Neural cell (in vitro differentiated cells): ENCODE results near the gene CSRNP2.

Experiments
- MXI1 ChIP-seq: fragments of 450-650 bp; conservative IDR thresholded peaks from 2 replicates; pipeline ENCODE4 v1.6.1; 2014; ENCODE audit warnings: antibody characterized with exemption, mild to moderate bottlenecking; ENCODE audit not compliant: poor library complexity, severe bottlenecking
- POLR2AphosphoS5 ChIP-seq: IDR thresholded peaks from 2 replicates; pipeline ENCODE4 v1.6.1; 2012
- RAD21 ChIP-seq: fragments of 450-650 bp; conservative IDR thresholded peaks from 2 replicates; pipeline ENCODE4 v1.6.1; 2014; ENCODE audit warnings: antibody characterized with exemption, mild to moderate bottlenecking, moderate library complexity
- TF ChIP-seq, protein P1 (sequence below): fragments of 450-650 bp; IDR thresholded peaks from 2 replicates; pipeline ENCODE4 v1.5.1; 2014; ENCODE audit warnings: antibody characterized with exemption, mild to moderate bottlenecking, moderate library complexity; ENCODE audit not compliant: poor library complexity, severe bottlenecking
- TF ChIP-seq, protein P2 (sequence below): IDR thresholded peaks from 2 replicates; pipeline ENCODE4 v1.6.1; 2012; ENCODE audit warnings: borderline replicate concordance

DNA sequence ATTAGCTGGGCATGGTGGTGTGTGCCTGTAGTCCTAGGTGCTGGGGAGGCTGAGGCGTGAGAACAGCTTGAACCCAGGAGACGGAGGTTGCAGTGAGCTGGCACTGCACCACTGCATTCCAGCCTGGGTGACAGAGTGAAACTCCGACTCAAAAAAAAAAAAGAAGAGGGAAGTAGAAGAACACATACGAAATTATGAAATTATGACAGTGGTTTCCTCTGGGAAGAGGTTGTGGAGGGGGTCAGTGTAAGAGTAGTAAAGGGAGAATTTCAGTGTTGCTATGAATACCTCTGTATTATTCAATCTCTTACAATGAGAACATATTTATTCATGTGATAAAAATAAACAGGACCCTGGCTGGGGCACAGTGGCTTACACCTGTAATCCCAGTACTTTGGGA is 24.7 kb upstream of the CSRNP2 start:
- TF ChIP-seq, protein P1, sequence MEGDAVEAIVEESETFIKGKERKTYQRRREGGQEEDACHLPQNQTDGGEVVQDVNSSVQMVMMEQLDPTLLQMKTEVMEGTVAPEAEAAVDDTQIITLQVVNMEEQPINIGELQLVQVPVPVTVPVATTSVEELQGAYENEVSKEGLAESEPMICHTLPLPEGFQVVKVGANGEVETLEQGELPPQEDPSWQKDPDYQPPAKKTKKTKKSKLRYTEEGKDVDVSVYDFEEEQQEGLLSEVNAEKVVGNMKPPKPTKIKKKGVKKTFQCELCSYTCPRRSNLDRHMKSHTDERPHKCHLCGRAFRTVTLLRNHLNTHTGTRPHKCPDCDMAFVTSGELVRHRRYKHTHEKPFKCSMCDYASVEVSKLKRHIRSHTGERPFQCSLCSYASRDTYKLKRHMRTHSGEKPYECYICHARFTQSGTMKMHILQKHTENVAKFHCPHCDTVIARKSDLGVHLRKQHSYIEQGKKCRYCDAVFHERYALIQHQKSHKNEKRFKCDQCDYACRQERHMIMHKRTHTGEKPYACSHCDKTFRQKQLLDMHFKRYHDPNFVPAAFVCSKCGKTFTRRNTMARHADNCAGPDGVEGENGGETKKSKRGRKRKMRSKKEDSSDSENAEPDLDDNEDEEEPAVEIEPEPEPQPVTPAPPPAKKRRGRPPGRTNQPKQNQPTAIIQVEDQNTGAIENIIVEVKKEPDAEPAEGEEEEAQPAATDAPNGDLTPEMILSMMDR: no peak
- TF ChIP-seq MXI1 (no peak), RAD21 (no peak), POLR2AphosphoS5 (no peak)
- TF ChIP-seq, protein P2, sequence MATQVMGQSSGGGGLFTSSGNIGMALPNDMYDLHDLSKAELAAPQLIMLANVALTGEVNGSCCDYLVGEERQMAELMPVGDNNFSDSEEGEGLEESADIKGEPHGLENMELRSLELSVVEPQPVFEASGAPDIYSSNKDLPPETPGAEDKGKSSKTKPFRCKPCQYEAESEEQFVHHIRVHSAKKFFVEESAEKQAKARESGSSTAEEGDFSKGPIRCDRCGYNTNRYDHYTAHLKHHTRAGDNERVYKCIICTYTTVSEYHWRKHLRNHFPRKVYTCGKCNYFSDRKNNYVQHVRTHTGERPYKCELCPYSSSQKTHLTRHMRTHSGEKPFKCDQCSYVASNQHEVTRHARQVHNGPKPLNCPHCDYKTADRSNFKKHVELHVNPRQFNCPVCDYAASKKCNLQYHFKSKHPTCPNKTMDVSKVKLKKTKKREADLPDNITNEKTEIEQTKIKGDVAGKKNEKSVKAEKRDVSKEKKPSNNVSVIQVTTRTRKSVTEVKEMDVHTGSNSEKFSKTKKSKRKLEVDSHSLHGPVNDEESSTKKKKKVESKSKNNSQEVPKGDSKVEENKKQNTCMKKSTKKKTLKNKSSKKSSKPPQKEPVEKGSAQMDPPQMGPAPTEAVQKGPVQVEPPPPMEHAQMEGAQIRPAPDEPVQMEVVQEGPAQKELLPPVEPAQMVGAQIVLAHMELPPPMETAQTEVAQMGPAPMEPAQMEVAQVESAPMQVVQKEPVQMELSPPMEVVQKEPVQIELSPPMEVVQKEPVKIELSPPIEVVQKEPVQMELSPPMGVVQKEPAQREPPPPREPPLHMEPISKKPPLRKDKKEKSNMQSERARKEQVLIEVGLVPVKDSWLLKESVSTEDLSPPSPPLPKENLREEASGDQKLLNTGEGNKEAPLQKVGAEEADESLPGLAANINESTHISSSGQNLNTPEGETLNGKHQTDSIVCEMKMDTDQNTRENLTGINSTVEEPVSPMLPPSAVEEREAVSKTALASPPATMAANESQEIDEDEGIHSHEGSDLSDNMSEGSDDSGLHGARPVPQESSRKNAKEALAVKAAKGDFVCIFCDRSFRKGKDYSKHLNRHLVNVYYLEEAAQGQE: no peak
